T47D (cell line): Measurements from ENCODE around the gene OR2L13.
"Not testable (repeated sequence)": the region's sequence is repeated elsewhere in the genome, so short reads cannot be mapped to it uniquely, and the experiment has no call there.

Experiments
- DNase-seq, 2 experiments: peaks; one replicate each; pipeline versions ENCODE4 v3.0.0 to v3.0.0-alpha.2; 2011 to 2012; ENCODE audit warnings: low read depth in 1 of 2, low spot score in 1 of 2
- JUND ChIP-seq: IDR thresholded peaks from 2 replicates; pipeline ENCODE4 v1.6.1; 2012; ENCODE audit warnings: low read depth
- in situ Hi-C: cut with HindIII; loops from 2 replicates; pipeline ENCODE4 v1.10.0; 2016; ENCODE audit warnings: low sequenced_read_pairs, low pct_unique_long_range_greater_than_20kb

The OR2L13 gene

GRCh38 chr1:248094884-248095283, at the start of gene OR2L13:
Gene OR2L13, plus strand, starts transcription at chr1:248095184. Its CDS starts 4,192 bp downstream, at chr1:248099376.
- TF ChIP-seq JUND = no peak
- in situ Hi-C loops = no loop called here
- no peak for DNase-seq

- in situ Hi-C loops = no loop called here
- TF ChIP-seq JUND = no peak
- DNase-seq = no peak
Measured at GRCh38 chr1:248045209-248045608, 49.8 kb upstream of the OR2L13 start.

- DNase-seq = no peak
- TF ChIP-seq JUND = no peak
- in situ Hi-C loops = no loop called here
Measured at GRCh38 chr1:248046536-248046935, 48.4 kb upstream of the OR2L13 start, which contains the start of gene OR2L3. Gene OR2L3, plus strand, starts transcription at chr1:248046836. Its CDS starts 13,846 bp downstream, at chr1:248060682.

GRCh38 chr1:248047008-248047407, 48.0 kb upstream of the OR2L13 start:
- in situ Hi-C loops = no loop called here
- DNase-seq = no peak

GRCh38 chr1:248054671-248055070, 40.3 kb upstream of the OR2L13 start:
- in situ Hi-C loops = no loop called here
- DNase-seq = no peak
- TF ChIP-seq JUND = no peak

More at GRCh38 chr1:248047008-248047407, 48.0 kb upstream of the OR2L13 start:
- TF ChIP-seq JUND = no peak

GRCh38 chr1:248055261-248055660, 39.7 kb upstream of the OR2L13 start:
- no peak for TF ChIP-seq JUND
- in situ Hi-C loops = no loop called here
- no peak for DNase-seq

GRCh38 chr1:248065071-248065470, 29.9 kb upstream of the OR2L13 start:
- no peak for TF ChIP-seq JUND
- no peak for DNase-seq
- in situ Hi-C loops = no loop called here

- TF ChIP-seq JUND = no peak
- in situ Hi-C loops = no loop called here
- no peak for DNase-seq
Measured at GRCh38 chr1:248065604-248066003, 29.4 kb upstream of the OR2L13 start.

GRCh38 chr1:248083864-248084263, 11.1 kb upstream of the OR2L13 start:
- DNase-seq, in situ Hi-C loops: not testable (repeated sequence)

GRCh38 chr1:248098529-248098928, 3.5 kb downstream of the OR2L13 start:
- TF ChIP-seq JUND = no peak
- in situ Hi-C loops = no loop called here
- no peak for DNase-seq

GRCh38 chr1:248102847-248103246, 7.9 kb downstream of the OR2L13 start:
- in situ Hi-C loops = no loop called here
- no peak for DNase-seq
- TF ChIP-seq JUND = no peak

GRCh38 chr1:248111157-248111556, 16.2 kb downstream of the OR2L13 start:
- TF ChIP-seq JUND = no peak
- in situ Hi-C loops = no loop called here
- no peak for DNase-seq

- in situ Hi-C loops = no loop called here
Measured at GRCh38 chr1:248114890-248115289, 19.9 kb downstream of the OR2L13 start.

GRCh38 chr1:248127653-248128052, 32.7 kb downstream of the OR2L13 start:
- in situ Hi-C loops = no loop called here
- TF ChIP-seq JUND = no peak
- no peak for DNase-seq

More at GRCh38 chr1:248114890-248115289, 19.9 kb downstream of the OR2L13 start:
- DNase-seq = no peak
- no peak for TF ChIP-seq JUND
